GM23248 (cell line): ENCODE results near the gene BAHCC1. TPM values are rescaled to one million over a fixed set of nuclear protein-coding genes. Genes with fewer than 3 reads are reported as not detected.

ENCODE experiments used
- DNase-seq: peaks from one replicate; pipeline ENCODE4 v3.0.0-alpha.2; 2015
- H2AFZ ChIP-seq: fragments of 200-600 bp; sonication (generic); 2 replicates; pipeline ENCODE4 v1.6.1; 2016; ENCODE audit warnings: antibody characterized with exemption
- H3F3A ChIP-seq: fragments of 200-600 bp; sonication (generic); 2 replicates; pipeline ENCODE4 v1.6.1; 2016; ENCODE audit warnings: mild to moderate bottlenecking, antibody characterized with exemption, mixed run types; ENCODE audit not compliant: insufficient read depth
- H3K27ac ChIP-seq: fragments of 200-600 bp; sonication (generic); 2 replicates; pipeline ENCODE4 v1.5.1; 2016; ENCODE audit warnings: mild to moderate bottlenecking
- H3K27me3 ChIP-seq: fragments of 200-600 bp; sonication (generic); replicated peaks from 2 replicates; pipeline ENCODE4 v1.6.1; 2016; ENCODE audit warnings: mild to moderate bottlenecking; ENCODE audit not compliant: insufficient read depth
- H3K36me3 ChIP-seq: fragments of 200-600 bp; sonication (generic); 2 replicates; pipeline ENCODE4 v1.6.1; 2016; ENCODE audit warnings: low read depth, mild to moderate bottlenecking
- H3K4me1 ChIP-seq: fragments of 200-600 bp; sonication (generic); 2 replicates; pipeline ENCODE4 v1.6.1; 2016; ENCODE audit warnings: mild to moderate bottlenecking; ENCODE audit not compliant: insufficient read depth
- H3K4me2 ChIP-seq: fragments of 200-600 bp; sonication (generic); one replicate; pipeline ENCODE4 v1.6.1; 2016; ENCODE audit warnings: mild to moderate bottlenecking; ENCODE audit not compliant: unreplicated experiment
- H3K4me3 ChIP-seq: fragments of 200-600 bp; sonication (generic); 2 replicates; pipeline ENCODE4 v1.5.1; 2016; ENCODE audit warnings: mild to moderate bottlenecking
- H3K79me2 ChIP-seq: fragments of 200-600 bp; sonication (generic); 2 replicates; pipeline ENCODE4 v1.6.1; 2016; ENCODE audit warnings: mild to moderate bottlenecking; ENCODE audit not compliant: insufficient read depth
- H3K9ac ChIP-seq: fragments of 200-600 bp; sonication (generic); 2 replicates; pipeline ENCODE4 v1.6.1; 2016; ENCODE audit warnings: mild to moderate bottlenecking
- H3K9me2 ChIP-seq: fragments of 200-600 bp; sonication (generic); 2 replicates; pipeline ENCODE4 v1.6.1; 2016; ENCODE audit warnings: mixed run types, mild to moderate bottlenecking, moderate library complexity; ENCODE audit not compliant: insufficient read depth
- H3K9me3 ChIP-seq: fragments of 200-600 bp; sonication (generic); one replicate; pipeline ENCODE4 v1.6.1; 2017; ENCODE audit warnings: low read depth
- H4K20me1 ChIP-seq: fragments of 200-600 bp; sonication (generic); 2 replicates; pipeline ENCODE4 v1.6.0; 2016; ENCODE audit not compliant: insufficient read depth
- EZH2 ChIP-seq: fragments of 200-600 bp; sonication (generic); IDR thresholded peaks from 2 replicates; pipeline ENCODE4 v1.6.1; 2018; ENCODE audit warnings: antibody characterized with exemption, mild to moderate bottlenecking; ENCODE audit not compliant: insufficient read depth, poor library complexity, severe bottlenecking
- EZH2phosphoT487 ChIP-seq: fragments of 200-600 bp; sonication (generic); IDR thresholded peaks from 2 replicates; pipeline ENCODE4 v1.6.1; 2018; ENCODE audit warnings: antibody characterized with exemption, moderate library complexity, mild to moderate bottlenecking, low read depth; ENCODE audit not compliant: insufficient read depth
- WGBS, 2 experiments: methylation state at CpG; one replicate each; pipeline ENCODE4 v1.1.6; 2015 to 2017; ENCODE audit warnings: low lambda C conversion rate in 2 of 2, low coverage in 1 of 2; ENCODE audit errors: missing lambda C conversion rate in 2 of 2; 5-methylcytosine and 5-hydroxymethylcytosine counted together
- in situ Hi-C: fragments of 300-500 bp; cut with MboI; formaldehyde crosslinking; loops from 2 replicates; pipeline ENCODE4 v1.15.0; 2020
- polyA plus RNA-seq: library from polyadenylated mRNA; unstranded; fragments of >200 nt; fragmentation: Nextera tagmentation; extraction: Ambion mirVana; gene quantifications from 2 replicates; pipeline ENCODE4 v1.2.1, GENCODE V29; 2016
- total RNA-seq: library from RNA; depleted of rRNA; stranded (reverse); fragments of >200 nt; shearing (Covaris generic); gene quantifications from 2 replicates; pipeline ENCODE4 v1.2.3, GENCODE V29; 2014

The BAHCC1 gene
- total and polyA plus RNA-seq, 2 experiments from 2014 or later, result 1.3 to 3.0 TPM

- no peak for DNase-seq
- Histone ChIP-seq H4K20me1 (no peaks in the 10 kb centered on the region), H3K36me3 (no peaks in the 10 kb centered on the region), H3K4me1 (peaks cover 26% of the 10 kb centered on the region), H3K4me2 (no peak overlapping the region), H3F3A (no peaks in the 10 kb centered on the region; the same call in 1 of the 2 replicates), H3K27ac (no peak overlapping the region), H3K9me2 (no peaks in the 10 kb centered on the region), H3K27me3 (no peaks in the 10 kb centered on the region), H2AFZ (no peak overlapping the region), H3K4me3 (no peak overlapping the region), H3K79me2 (peaks cover 74% of the 10 kb centered on the region), H3K9me3 (no peaks in the 10 kb centered on the region), H3K9ac (peak overlapping the region; percentile 9; the same call in 1 of the 2 replicates)
- TF ChIP-seq EZH2phosphoT487, result no peak
- TF ChIP-seq EZH2, result no peak
- 68 to 77% methylated on average over 11 of the region's 11 CpGs for WGBS, 2 experiments
- in situ Hi-C loops, result no loop called here
These were observed 9.4 kb downstream of the BAHCC1 start for GRCh38 chr17:81404558-81405165.

GRCh38 chr17:81405411-81405872, 10.2 kb downstream of the BAHCC1 start:
- Histone ChIP-seq H3K27ac (no peak overlapping the region), H3K9me2 (no peaks in the 10 kb centered on the region), H3K4me3 (no peak overlapping the region), H3K36me3 (no peaks in the 10 kb centered on the region), H3K27me3 (no peaks in the 10 kb centered on the region), H3K9me3 (no peaks in the 10 kb centered on the region), H3K9ac (peak overlapping the region; percentile 9; the same call in 1 of the 2 replicates), H3K4me2 (peak overlapping the region; percentile 19), H3K4me1 (peaks cover 26% of the 10 kb centered on the region), H4K20me1 (no peaks in the 10 kb centered on the region), H3K79me2 (peaks cover 66% of the 10 kb centered on the region), H2AFZ (no peak overlapping the region), H3F3A (no peaks in the 10 kb centered on the region; the same call in 1 of the 2 replicates)
- TF ChIP-seq EZH2, result no peak
- no peak for TF ChIP-seq EZH2phosphoT487
- 30 to 39% methylated on average over 7 of the region's 7 CpGs for WGBS, 2 experiments
- in situ Hi-C loops, result no loop called here
- peak; percentile 64 for DNase-seq

GRCh38 chr17:81406117-81406953, 11.1 kb downstream of the BAHCC1 start:
- Histone ChIP-seq H3K9ac (no peak overlapping the region), H2AFZ (no peak overlapping the region), H3K79me2 (peaks cover 57% of the 10 kb centered on the region), H3K27ac (no peak overlapping the region), H3K27me3 (no peaks in the 10 kb centered on the region), H4K20me1 (no peaks in the 10 kb centered on the region), H3K9me2 (no peaks in the 10 kb centered on the region), H3K4me1 (peaks cover 19% of the 10 kb centered on the region), H3K4me2 (no peak overlapping the region), H3K4me3 (no peak overlapping the region), H3F3A (no peaks in the 10 kb centered on the region; the same call in 1 of the 2 replicates), H3K36me3 (no peaks in the 10 kb centered on the region), H3K9me3 (no peaks in the 10 kb centered on the region)
- TF ChIP-seq EZH2 (no peak), EZH2phosphoT487 (no peak)
- in situ Hi-C loops, result no loop called here
- no peak for DNase-seq
- WGBS, 2 experiments, result 93 to 95% methylated on average over 38 to 42 of the region's 42 CpGs

- TF ChIP-seq EZH2 (no peak), EZH2phosphoT487 (no peak)
- H3K9me3 ChIP-seq, result no peaks in the 10 kb centered on the region
- no peak for DNase-seq
- no peaks in the 10 kb centered on the region for H3K36me3 ChIP-seq
- no peaks in the 10 kb centered on the region for H4K20me1 ChIP-seq
- no peak overlapping the region for H3K9ac ChIP-seq
- WGBS, 2 experiments, result 83 to 89% methylated on average over 12 to 13 of the region's 14 CpGs
- peaks cover 40% of the 10 kb centered on the region for H3K79me2 ChIP-seq
- H3K27ac ChIP-seq, result no peak overlapping the region
- H2AFZ ChIP-seq, result no peak overlapping the region
- no peaks in the 10 kb centered on the region for H3K27me3 ChIP-seq
- H3K9me2 ChIP-seq, result no peaks in the 10 kb centered on the region
- peaks cover 18% of the 10 kb centered on the region for H3K4me1 ChIP-seq
- H3K4me2 ChIP-seq, result no peak overlapping the region
- H3K4me3 ChIP-seq, result no peak overlapping the region
- H3F3A ChIP-seq, result no peaks in the 10 kb centered on the region; the same call in 1 of the 2 replicates
- in situ Hi-C loops, result no loop called here
These were observed 12.8 kb downstream of the BAHCC1 start for GRCh38 chr17:81408049-81408448.
